H9 (cell line): ENCODE results near the gene QSOX2. TPM values are rescaled to one million over a fixed set of nuclear protein-coding genes. Genes with fewer than 3 reads are reported as not detected.

ENCODE experiments used
- DNase-seq: peaks from one replicate; pipeline ENCODE4 v3.0.0-alpha.2; 2017
- H2AFZ ChIP-seq: one replicate; pipeline ENCODE4 v1.6.1; 2013; ENCODE audit warnings: mild to moderate bottlenecking, low read length, control low read depth, moderate library complexity
- H2AK5ac ChIP-seq: 2 replicates; pipeline ENCODE4 v1.6.1; 2013; ENCODE audit warnings: low read length, control low read depth, mixed read lengths; ENCODE audit not compliant: insufficient read length
- H2BK120ac ChIP-seq: one replicate; pipeline ENCODE4 v1.6.1; 2013; ENCODE audit warnings: low read depth, mild to moderate bottlenecking, low read length, control low read depth, inconsistent platforms; ENCODE audit not compliant: poor library complexity, severe bottlenecking
- H2BK12ac ChIP-seq: 2 replicates; pipeline ENCODE4 v1.6.1; 2013; ENCODE audit warnings: low read length, control low read depth, mixed read lengths, low read depth; ENCODE audit not compliant: insufficient read length
- H2BK15ac ChIP-seq: 2 replicates; pipeline ENCODE4 v1.6.1; 2013; ENCODE audit warnings: low read depth, low read length, control low read depth
- H2BK20ac ChIP-seq: one replicate; pipeline ENCODE4 v1.6.1; 2013; ENCODE audit warnings: low read depth, mild to moderate bottlenecking, low read length, control low read depth, inconsistent platforms; ENCODE audit not compliant: poor library complexity, severe bottlenecking
- H2BK5ac ChIP-seq: 2 replicates; pipeline ENCODE4 v1.6.1; 2013; ENCODE audit warnings: low read length, control low read depth, mixed read lengths; ENCODE audit not compliant: insufficient read length
- H3K14ac ChIP-seq: 2 replicates; pipeline ENCODE4 v1.6.1; 2013; ENCODE audit warnings: low read length, control low read depth; ENCODE audit not compliant: insufficient read depth
- H3K18ac ChIP-seq: 2 replicates; pipeline ENCODE4 v1.6.1; 2013; ENCODE audit warnings: low read depth, mild to moderate bottlenecking, mixed read lengths, low read length, control low read depth; ENCODE audit not compliant: insufficient read length
- H3K23ac ChIP-seq: 2 replicates; pipeline ENCODE4 v1.6.1; 2013; ENCODE audit warnings: low read length, control low read depth, mixed read lengths, low read depth; ENCODE audit not compliant: insufficient read length
- H3K23me2 ChIP-seq: 2 replicates; pipeline ENCODE4 v1.6.1; 2013; ENCODE audit warnings: low read depth, mild to moderate bottlenecking, mixed read lengths, low read length, control low read depth; ENCODE audit not compliant: insufficient read length, poor library complexity, severe bottlenecking
- H3K27ac ChIP-seq: 2 replicates; pipeline ENCODE4 v1.5.1; 2013; ENCODE audit warnings: low read length, control low read depth, mixed read lengths, low read depth; ENCODE audit not compliant: insufficient read length
- H3K27me3 ChIP-seq: 2 replicates; pipeline ENCODE4 v1.6.1; 2013; ENCODE audit warnings: low read length, control low read depth, inconsistent platforms; ENCODE audit not compliant: insufficient read depth
- H3K4ac ChIP-seq: 2 replicates; pipeline ENCODE4 v1.6.1; 2013; ENCODE audit warnings: low read depth, mild to moderate bottlenecking, control low read depth, inconsistent platforms, low read length, moderate library complexity
- H3K4me1 ChIP-seq: 2 replicates; pipeline ENCODE4 v1.6.1; 2013; ENCODE audit warnings: low read length, control low read depth, inconsistent platforms; ENCODE audit not compliant: insufficient read depth
- H3K4me2 ChIP-seq: 2 replicates; pipeline ENCODE4 v1.6.1; 2013; ENCODE audit warnings: low read length, control low read depth, mixed read lengths; ENCODE audit not compliant: insufficient read length, insufficient read depth
- H3K56ac ChIP-seq: 2 replicates; pipeline ENCODE4 v1.6.1; 2013; ENCODE audit warnings: low read depth, mild to moderate bottlenecking, mixed read lengths, low read length, control low read depth; ENCODE audit not compliant: insufficient read length
- H3K79me1 ChIP-seq: 2 replicates; pipeline ENCODE4 v1.6.1; 2013; ENCODE audit warnings: low read depth, mild to moderate bottlenecking, moderate library complexity, low read length, control low read depth, inconsistent platforms; ENCODE audit not compliant: insufficient read depth, poor library complexity, severe bottlenecking
- H3K79me2 ChIP-seq: 2 replicates; pipeline ENCODE4 v1.6.1; 2013; ENCODE audit warnings: low read length, control low read depth, inconsistent platforms; ENCODE audit not compliant: insufficient read depth
- H3K9ac ChIP-seq: 2 replicates; pipeline ENCODE4 v1.6.1; 2013; ENCODE audit warnings: low read length, control low read depth, mixed read lengths; ENCODE audit not compliant: insufficient read length; ENCODE audit errors: extremely low read depth
- H3K9me3 ChIP-seq: one replicate; pipeline ENCODE4 v1.6.1; 2013; ENCODE audit warnings: low read depth, low read length, inconsistent platforms; ENCODE audit not compliant: control insufficient read depth
- H3T11ph ChIP-seq: one replicate; pipeline ENCODE4 v1.6.1; 2013; ENCODE audit warnings: mild to moderate bottlenecking, low read length, control low read depth, inconsistent platforms
- H4K20me1 ChIP-seq: one replicate; pipeline ENCODE4 v1.6.1; 2013; ENCODE audit not compliant: control insufficient read depth, insufficient read length, insufficient read depth
- H4K5ac ChIP-seq: 2 replicates; pipeline ENCODE4 v1.6.1; 2013; ENCODE audit warnings: low read depth, mild to moderate bottlenecking, mixed read lengths, low read length, control low read depth; ENCODE audit not compliant: insufficient read length
- H4K8ac ChIP-seq: replicated peaks from 2 replicates; pipeline ENCODE4 v1.6.1; 2013; ENCODE audit warnings: low read length, control low read depth, mixed read lengths, low read depth; ENCODE audit not compliant: insufficient read length
- H4K91ac ChIP-seq: 2 replicates; pipeline ENCODE4 v1.6.1; 2013; ENCODE audit warnings: low read depth, mild to moderate bottlenecking, moderate library complexity, mixed read lengths, low read length, control low read depth; ENCODE audit not compliant: insufficient read length
- H3K27ac Mint-ChIP-seq, 3 experiments: 2 replicates in 2 of 3; 3 replicates in 1 of 3; pipeline ENCODE4 v1.8.0; 2020 to 2021; ENCODE audit warnings: mixed read lengths in 3 of 3, mild to moderate bottlenecking in 1 of 3, moderate library complexity in 1 of 3
- H3K27me3 Mint-ChIP-seq: 2 replicates; pipeline ENCODE4 v1.8.0; 2021; ENCODE audit warnings: low read depth, mild to moderate bottlenecking, moderate library complexity, mixed read lengths
- H3K36me3 Mint-ChIP-seq, 3 experiments: 2 replicates in 2 of 3; 3 replicates in 1 of 3; pipeline ENCODE4 v1.8.0; 2020 to 2021; ENCODE audit warnings: low read depth in 3 of 3, mixed read lengths in 3 of 3; ENCODE audit not compliant: insufficient read depth in 1 of 3
- H3K4me1 Mint-ChIP-seq, 2 experiments: 2 replicates each; pipeline ENCODE4 v1.8.0; 2020; ENCODE audit warnings: mixed read lengths in 2 of 2
- H3K4me3 Mint-ChIP-seq, 2 experiments: 2 replicates in 1 of 2; 3 replicates in 1 of 2; pipeline ENCODE4 v1.8.0; 2020 to 2021; ENCODE audit warnings: mild to moderate bottlenecking in 2 of 2, mixed read lengths in 2 of 2, moderate library complexity in 1 of 2
- H3K9me3 Mint-ChIP-seq, 2 experiments: 2 replicates in 1 of 2; 3 replicates in 1 of 2; pipeline ENCODE4 v1.8.0; 2020; ENCODE audit warnings: mild to moderate bottlenecking in 2 of 2, mixed read lengths in 2 of 2, moderate library complexity in 1 of 2
- CTCF ChIP-seq: fragments of 200-600 bp; sonication (generic); conservative IDR thresholded peaks from 3 replicates; pipeline ENCODE4 v1.8.0; 2021; ENCODE audit warnings: antibody characterized with exemption, mild to moderate bottlenecking
- WGBS: extraction: QIAGEN DNeasy Blood & Tissue Kit; methylation state at CpG from one replicate; pipeline ENCODE4 v1.1.7; 2013; ENCODE audit warnings: missing lambda C conversion rate, low lambda C conversion rate, mixed read lengths; ENCODE audit not compliant: insufficient read length; ENCODE audit errors: extremely low coverage; 5-methylcytosine and 5-hydroxymethylcytosine counted together
- total RNA-seq: library from RNA; stranded (reverse); gene quantifications from 2 replicates; pipeline ENCODE4 v1.2.1, GENCODE V29; 2021

Gene QSOX2
- total RNA-seq, 1 experiment from 2014 or later = 25.8 TPM

- Histone ChIP-seq H4K91ac (no peak overlapping the region), H2BK15ac (no peak overlapping the region), H2AFZ (no peak overlapping the region), H2BK5ac (no peak overlapping the region), H3K14ac (peak overlapping the region; percentile 16; the same call in 1 of the 2 replicates), H3K4me1 (peaks cover 1% of the 10 kb centered on the region; the same call in 1 of the 2 replicates), H4K5ac (no peak overlapping the region), H3K9ac (no peak overlapping the region), H2BK12ac (no peak overlapping the region), H2AK5ac (no peak overlapping the region), H2BK120ac (no peak overlapping the region), H4K8ac (no peak overlapping the region), H4K20me1 (no peaks in the 10 kb centered on the region), H3K56ac (no peak overlapping the region), H3K18ac (peak overlapping the region; percentile 6), H3K4me2 (no peak overlapping the region), H3K23ac (no peak overlapping the region), H3K27ac (no peak overlapping the region), H3K4ac (no peak overlapping the region), H3T11ph (no peak overlapping the region), H3K79me1 (no peaks in the 10 kb centered on the region), H3K9me3 (no peaks in the 10 kb centered on the region), H3K27me3 (no peaks in the 10 kb centered on the region), H3K79me2 (no peaks in the 10 kb centered on the region), H2BK20ac (no peak overlapping the region), H3K23me2 (no peaks in the 10 kb centered on the region)
- WGBS = no CpG with 5 or more reads among the region's 16 CpGs
- Mint-ChIP-seq H3K36me3 (no peaks in the 10 kb centered on the region; a peak in 3 of 7 replicates), H3K4me3 (peak overlapping the region; percentile 32 to 57), H3K4me1 (peaks cover 25 to 43% of the 10 kb centered on the region in 2 experiments), H3K27ac (peak overlapping the region; percentile 76 to 96 (median 91)), H3K27me3 (peaks cover 2% of the 10 kb centered on the region), H3K9me3 (peaks cover 0 to 3% of the 10 kb centered on the region in 2 experiments; a peak in 4 of 5 replicates)
- no peak for TF ChIP-seq CTCF
- DNase-seq = peak; percentile 83
Observed at GRCh38 chr9:136171009-136171800, 74.4 kb downstream of the QSOX2 start.
